Myocyte (in vitro differentiated cells): ENCODE measurements around the gene RBM23. TPM values are rescaled to one million over a fixed set of nuclear protein-coding genes. Genes with fewer than 3 reads are reported as not detected.
A peak's percentile ranks its signal among the peaks of the same experiment; 100 is the strongest.

Experiments used
- DNase-seq: peaks from one replicate; pipeline ENCODE4 v3.0.0-alpha.2; 2012; ENCODE audit warnings: low read depth
- total RNA-seq: library from RNA; depleted of rRNA; stranded (reverse); fragments of >200 nt; gene quantifications from 2 replicates; pipeline ENCODE4 v1.2.3, GENCODE V29; 2014

RBM23 gene
- total RNA-seq, 1 donor from 2014 or later = 74.9 TPM

DNA sequence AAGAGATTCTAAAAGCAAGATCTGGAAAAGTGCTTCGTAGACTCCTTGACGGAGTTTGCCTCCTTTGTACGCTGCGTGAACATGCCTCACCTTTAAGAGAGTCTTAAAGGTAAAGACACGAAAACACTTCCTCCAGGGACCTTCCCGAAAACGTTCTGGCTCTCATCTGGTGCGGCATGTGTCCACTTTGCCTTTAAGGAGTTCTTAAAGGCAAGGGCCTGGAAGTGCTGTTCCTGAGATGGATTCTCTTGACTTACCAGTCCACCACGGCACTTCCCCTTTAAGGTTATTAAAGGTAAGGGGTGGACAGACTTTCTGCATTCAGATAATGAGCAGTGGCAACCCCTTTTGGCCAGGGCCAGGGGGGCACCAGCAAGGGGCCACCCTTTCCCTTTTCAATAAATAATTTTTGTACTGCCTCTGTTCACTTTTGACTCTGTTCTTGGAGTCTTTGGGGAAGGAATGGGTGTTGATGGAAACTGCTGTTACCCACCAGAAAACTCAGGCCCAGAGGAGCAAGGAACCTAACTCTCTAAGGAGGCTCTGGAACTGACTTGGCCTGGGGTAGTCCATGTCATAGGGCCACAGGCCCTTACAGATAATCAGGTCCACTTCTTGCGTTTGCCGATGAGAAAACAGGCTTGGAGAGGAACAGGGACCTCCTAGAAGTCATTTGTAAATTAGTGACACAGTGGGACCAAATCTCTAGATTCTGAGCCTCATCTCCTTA is 31.5 kb downstream of the RBM23 start:
- DNase-seq = peak; percentile 83

DNA sequence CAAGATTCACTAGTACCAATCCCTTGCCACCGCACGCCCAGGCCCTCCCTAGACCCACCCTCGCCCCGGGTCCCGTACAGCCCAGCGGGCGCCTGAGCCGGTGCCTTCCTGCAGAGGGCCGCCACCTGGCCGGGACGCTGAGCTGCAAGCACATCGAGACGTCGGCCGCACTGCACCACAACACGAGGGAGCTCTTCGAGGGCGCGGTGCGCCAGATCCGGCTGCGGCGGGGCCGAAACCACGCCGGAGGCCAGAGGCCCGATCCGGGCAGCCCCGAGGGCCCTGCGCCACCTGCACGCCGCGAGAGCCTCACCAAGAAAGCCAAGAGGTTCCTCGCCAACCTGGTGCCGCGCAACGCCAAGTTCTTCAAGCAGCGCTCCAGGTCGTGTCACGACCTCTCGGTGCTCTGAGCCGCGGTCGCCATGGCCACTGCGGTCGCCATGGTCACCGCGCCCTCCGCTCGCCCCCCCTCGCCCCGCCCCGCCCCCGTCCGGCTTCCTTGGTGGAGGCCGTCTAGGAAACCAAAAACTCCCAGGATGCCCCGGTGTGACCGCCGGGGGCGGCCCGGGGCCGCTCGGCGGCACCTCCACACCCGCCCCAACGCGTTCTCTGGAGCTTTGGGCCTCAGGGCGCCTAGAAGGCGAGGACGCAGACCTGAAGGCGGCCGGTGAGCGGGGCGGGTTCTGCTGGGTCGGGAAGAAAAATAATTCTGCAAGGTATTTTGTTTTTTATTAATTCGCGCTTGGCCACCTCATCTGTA is 32.3 kb downstream of the RBM23 start:
- DNase-seq = peak; percentile 67

DNA sequence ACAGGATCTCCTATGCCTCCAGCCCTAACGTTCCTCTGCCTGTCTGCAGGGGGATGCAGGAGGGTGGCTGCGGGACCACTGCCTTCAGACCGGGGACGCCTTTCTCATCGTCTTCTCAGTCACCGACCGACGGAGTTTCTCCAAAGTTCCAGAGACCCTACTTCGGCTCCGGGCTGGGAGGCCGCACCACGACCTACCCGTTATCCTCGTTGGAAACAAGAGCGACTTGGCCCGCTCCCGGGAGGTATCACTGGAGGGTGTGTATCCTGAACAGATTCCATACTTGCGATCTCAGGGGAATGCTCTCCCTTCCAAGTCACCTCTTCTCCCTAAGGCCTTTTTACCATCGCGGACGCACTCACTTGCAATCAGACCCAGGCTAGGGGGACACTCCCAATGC is 33.0 kb downstream of the RBM23 start:
- DNase-seq = no peak

DNA sequence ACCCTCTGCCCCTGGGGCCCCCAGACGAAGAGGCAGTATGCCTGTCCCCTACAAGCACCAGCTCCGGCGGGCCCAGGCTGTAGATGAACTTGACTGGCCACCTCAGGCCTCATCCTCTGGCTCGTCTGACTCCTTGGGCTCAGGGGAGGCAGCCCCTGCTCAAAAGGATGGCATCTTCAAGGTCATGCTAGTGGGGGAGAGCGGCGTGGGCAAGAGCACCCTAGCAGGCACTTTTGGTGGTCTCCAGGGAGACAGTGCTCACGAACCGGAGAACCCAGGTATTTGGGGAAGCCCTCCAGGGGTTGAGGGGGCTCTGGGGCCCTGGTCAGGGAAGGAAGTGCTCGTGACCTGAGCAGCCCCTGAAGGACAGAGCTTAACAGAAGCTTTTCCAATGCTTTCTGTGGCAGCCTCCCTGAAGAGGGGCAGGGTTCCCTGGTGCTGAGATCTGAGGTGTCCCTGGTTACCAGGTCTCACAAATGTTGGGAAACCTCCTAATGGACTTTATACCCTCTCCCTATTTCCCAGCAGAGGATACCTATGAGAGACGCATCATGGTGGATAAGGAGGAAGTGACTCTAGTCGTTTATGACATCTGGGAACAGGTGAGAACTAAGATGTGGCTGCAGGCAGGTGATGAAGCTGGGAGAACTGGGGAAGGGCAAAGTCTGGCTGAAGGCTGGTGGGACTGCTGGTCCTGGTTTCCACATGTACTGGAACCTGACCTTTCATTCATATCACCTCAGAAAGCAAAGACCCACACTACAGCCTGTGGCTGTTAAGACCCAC is 34.0 kb downstream of the RBM23 start:
- DNase-seq = no peak

DNA sequence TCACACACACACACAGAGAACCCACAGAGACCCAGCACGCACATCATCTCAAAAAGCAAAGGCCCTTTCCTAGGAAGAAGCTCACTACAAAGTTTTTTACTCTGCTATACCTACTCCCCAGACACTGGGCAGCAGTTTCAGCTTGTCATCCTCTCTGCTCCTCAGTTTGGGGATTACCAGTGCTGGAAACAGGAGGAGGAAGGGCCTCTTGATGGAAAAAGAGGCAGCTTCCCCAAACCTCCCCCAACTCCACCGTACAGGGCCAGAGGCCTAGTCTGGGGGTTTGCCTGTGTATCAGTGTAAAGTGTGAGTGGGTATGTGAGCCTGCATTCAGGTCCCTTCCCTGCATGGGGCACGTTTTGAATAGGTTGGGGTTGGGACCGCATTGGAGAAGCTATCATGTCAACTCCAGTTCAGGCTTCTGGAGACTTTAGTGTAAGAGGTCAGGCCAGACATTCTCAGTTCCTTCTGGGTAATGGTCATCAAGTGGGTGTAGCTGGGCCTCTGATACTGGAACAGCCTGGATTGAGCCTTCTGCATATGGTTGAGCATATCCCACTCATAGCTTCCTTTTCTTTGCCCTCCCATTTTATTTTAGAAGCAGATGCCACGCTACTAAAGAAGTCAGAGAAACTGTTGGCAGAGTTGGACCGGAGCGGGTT is 34.7 kb downstream of the RBM23 start:
- no peak for DNase-seq

DNA sequence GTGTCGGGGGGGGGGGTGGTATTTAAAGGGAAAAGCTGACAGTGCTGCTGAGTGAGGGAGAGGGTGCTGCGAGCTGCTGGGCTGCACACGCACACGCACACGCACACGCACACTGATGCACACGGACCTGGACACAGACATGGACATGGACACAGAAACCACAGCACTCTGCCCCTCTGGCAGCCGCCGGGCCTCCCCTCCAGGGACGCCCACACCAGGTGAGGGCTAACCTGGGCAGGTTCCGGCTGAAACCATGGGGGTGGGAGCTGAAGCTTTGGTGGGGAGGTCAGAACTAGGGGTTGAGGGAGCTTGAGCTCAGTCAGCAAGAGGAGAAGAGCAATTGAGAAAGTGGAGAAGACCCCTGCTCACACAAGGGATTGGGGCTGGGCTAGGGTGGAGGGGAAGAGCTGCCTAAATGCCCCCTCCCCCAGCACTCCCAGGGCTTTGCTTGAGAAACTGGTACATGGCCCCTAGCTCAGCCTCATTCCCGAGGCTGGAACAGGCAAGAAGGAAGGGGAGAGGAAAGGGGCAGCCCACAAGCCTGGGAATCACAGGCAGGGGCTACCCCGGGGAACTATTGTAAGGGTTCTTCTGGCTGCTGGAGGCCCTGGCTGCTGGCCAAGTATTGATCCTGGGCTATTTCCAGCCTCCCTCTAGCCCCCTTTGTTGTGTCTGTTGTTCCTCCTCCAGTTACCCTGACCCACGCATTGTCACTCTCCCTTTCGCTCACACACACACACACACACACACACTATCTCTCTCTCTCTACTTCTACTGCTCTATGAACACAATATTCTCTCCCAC is 35.6 kb downstream of the RBM23 start, which contains the start of gene REM2:
REM2 (plus strand) TSS at position 50 of the 804 bp plus-strand sequence; CDS start at position 116, 66 bp downstream.
- DNase-seq = no peak

DNA sequence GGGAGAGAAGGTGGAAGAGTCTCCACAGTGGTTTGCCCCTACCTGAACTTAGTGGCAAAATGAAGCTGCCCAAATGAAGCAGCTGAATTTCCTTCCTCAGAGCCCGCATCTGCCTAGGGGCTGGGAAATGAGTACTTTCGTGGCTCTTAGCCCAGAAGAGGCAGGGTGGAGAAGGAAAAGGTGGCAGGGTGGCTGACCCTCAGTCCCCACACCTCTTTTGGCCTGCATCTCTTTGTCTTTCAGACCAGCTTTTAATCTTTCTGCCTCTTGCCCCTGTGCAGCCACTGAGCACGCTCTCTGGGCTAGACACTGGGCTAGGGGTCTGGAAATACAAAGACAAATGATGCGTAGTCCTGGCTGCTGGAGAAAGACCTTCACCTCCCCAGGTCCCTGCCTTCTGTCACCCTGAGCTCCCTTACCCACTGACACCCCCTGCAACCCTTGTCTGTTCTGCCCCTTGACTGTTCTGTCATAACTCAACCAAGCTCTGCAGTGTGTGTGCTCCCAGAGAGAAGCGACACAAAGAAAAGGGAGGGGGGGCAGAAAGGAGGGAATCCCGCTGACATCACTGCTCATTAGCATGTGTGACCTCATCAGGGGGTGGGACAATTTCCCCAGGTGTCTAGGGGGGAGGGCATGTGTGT is 36.3 kb downstream of the RBM23 start:
- DNase-seq = peak; percentile 25

DNA sequence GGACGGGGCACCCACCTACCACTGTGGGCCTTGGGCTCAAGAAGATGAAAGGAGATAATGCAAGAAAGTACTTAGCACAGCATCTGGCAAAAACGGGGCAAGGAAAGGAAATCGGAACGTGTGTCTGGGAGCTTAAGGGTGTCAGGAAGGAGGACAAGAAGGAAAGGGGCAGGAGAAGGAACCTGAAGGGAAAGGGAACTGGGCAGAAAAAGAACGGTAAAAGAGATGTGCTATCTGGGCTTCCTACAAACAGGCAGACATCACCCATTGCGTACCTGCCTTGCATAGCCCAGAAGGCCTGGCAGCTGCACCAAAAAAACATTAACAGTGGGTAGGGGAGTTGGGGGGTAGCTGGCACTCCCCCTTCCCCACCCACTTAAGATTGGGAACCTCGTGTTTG is 36.9 kb downstream of the RBM23 start:
- no peak for DNase-seq

DNA sequence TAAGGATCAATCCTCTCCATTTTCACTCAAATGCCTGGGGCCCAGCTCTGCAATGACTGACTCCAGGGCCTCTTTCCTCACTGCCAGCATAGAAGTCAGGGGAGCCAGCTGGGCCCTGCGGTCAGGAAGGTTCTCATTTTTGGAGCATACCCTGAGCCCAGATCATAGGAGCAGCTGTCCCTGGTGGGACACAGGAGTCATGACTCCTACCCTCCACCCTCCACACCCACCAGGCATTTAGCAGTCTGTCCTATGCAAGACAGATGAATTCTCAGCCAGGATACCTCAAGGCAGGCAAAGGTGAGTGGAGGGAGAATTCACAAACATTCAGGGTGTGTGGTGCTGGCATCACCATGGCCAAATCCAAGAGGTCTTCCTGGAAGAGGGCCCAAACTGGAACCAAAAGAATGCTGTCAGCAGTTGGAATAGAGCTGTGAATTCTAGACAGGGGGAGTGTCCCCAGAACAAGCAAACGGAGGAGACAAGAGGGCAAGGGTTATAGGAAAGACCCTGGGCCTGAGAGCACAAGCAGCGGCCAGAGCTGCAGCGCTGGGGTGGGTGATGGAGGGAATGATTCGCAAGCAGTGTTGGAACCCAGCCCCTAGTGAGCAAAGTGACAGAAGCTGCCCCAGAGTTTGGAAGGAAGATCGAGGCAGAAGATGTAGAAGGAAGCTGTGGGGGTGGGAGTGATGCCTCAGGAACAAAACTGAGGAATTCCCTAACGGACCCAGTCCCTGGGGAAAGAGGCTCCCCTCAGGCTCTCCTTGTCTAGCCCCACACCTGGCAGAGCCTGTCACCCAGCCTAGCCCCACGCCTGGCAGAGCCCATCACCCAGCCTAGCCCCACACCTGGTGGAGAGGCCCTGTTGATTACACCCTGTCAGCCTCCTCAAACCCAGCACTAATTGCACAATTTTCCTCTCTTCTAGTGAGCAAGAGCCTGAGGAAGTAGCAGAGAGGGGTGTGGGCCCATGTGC is 40.4 kb downstream of the RBM23 start:
- peak; percentile 83 for DNase-seq

DNA sequence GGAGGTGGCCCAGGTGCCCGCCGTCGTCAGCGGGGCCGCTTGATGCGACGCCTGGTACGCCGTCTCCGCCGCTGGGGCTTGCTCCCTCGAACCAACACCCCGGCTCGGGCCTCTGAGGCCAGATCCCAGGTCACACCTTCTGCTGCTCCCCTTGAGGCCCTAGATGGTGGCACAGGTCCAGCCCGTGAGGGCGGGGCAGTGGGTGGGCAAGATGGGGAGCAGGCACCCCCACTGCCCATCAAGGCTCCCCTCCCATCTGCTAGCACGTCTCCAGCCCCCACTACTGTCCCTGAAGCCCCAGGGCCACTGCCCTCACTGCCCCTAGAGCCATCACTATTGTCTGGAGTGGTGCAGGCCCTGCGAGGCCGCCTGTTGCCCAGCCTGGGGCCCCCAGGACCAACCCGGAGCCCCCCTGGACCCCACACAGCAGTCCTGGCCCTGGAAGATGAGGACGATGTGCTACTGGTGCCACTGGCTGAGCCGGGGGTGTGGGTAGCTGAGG is 41.9 kb downstream of the RBM23 start:
- DNase-seq = no peak

DNA sequence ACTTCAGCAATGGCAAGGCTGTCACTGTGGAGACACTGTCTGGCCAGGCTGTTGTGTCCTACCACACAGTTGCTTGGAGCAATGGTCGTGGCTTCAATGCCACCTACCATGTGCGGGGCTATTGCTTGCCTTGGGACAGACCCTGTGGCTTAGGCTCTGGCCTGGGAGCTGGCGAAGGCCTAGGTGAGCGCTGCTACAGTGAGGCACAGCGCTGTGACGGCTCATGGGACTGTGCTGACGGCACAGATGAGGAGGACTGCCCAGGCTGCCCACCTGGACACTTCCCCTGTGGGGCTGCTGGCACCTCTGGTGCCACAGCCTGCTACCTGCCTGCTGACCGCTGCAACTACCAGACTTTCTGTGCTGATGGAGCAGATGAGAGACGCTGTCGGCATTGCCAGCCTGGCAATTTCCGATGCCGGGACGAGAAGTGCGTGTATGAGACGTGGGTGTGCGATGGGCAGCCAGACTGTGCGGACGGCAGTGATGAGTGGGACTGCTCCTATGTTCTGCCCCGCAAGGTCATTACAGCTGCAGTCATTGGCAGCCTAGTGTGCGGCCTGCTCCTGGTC is 43.1 kb downstream of the RBM23 start:
- DNase-seq = no peak

DNA sequence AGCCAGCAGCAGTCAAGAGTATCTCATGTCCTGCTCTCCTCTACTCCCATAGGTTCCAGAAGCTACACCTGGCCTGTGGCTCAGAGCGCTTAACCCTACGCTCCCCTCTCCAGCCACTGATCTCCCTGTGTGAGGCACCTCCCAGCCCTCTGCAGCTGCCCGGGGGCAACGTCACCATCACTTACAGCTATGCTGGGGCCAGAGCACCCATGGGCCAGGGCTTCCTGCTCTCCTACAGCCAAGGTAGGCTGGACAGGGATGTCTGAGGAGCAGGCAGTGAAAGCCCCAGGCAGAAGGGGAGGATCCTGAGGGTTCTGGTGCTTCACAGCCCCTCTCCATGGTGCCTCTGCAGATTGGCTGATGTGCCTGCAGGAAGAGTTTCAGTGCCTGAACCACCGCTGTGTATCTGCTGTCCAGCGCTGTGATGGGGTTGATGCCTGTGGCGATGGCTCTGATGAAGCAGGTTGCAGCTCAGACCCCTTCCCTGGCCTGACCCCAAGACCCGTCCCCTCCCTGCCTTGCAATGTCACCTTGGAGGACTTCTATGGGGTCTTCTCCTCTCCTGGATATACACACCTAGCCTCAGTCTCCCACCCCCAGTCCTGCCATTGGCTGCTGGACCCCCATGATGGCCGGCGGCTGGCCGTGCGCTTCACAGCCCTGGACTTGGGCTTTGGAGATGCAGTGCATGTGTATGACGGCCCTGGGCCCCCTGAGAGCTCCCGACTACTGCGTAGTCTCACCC is 43.8 kb downstream of the RBM23 start:
- no peak for DNase-seq

DNA sequence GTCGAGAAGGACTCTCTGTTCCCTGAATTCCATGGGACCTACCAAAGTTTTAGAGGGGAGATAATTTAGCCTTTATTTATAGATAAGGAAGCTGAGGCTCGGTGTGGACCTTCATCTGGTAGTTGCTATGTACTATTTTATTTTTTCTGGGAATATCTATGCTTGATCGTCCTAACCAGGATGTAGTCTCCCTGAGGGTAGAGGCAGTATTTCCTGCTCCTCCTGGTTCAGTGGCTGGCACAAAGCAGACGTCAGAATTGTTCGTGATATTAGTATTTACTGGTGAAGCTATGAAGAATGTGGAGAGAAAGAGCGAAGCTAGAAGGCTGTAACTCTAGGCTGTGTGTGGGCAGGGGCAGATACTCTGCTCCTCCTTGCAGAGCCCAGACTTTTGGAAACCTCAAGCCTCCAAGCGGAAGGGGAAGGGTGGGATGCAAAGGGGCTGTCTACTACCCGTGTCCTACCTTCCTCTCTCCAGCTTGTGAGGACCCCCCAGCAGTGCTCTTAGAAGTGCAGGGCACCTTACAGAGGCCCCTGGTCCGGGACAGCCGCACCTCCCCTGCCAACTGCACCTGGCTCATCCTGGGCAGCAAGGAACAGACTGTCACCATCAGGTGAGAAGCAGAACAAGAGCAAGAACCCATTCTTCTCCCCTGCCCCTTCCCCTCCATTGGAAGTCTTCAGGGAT is 46.0 kb downstream of the RBM23 start:
- DNase-seq = no peak

DNA sequence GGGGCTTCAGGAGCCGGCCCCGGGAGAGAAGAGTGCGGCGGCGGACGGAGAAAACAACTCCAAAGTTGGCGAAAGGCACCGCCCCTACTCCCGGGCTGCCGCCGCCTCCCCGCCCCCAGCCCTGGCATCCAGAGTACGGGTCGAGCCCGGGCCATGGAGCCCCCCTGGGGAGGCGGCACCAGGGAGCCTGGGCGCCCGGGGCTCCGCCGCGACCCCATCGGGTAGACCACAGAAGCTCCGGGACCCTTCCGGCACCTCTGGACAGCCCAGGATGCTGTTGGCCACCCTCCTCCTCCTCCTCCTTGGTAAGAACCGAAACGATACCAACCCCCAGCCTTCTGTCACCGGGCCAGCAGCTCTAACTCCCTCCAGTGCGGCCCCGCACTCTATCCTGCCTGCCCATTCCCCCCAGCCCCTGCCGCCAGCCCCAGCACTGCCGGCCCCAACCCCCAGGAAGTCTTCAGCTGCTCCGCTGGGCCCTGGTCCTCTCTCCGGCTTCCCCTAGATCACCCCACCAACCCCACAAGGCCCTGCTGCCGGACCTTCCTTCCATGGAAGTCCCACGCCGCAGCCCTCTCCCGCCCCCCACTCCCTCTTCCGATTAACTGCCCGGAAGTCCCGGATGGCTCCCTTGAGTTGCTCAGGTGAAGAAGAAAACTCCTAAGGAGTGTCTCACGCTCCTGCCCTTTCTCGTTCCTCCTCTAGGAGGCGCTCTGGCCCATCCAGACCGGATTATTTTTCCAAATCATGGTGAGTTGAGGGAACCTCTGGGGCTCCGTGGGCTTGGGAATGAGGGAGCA is 46.7 kb downstream of the RBM23 start:
- DNase-seq = peak; percentile 94

DNA sequence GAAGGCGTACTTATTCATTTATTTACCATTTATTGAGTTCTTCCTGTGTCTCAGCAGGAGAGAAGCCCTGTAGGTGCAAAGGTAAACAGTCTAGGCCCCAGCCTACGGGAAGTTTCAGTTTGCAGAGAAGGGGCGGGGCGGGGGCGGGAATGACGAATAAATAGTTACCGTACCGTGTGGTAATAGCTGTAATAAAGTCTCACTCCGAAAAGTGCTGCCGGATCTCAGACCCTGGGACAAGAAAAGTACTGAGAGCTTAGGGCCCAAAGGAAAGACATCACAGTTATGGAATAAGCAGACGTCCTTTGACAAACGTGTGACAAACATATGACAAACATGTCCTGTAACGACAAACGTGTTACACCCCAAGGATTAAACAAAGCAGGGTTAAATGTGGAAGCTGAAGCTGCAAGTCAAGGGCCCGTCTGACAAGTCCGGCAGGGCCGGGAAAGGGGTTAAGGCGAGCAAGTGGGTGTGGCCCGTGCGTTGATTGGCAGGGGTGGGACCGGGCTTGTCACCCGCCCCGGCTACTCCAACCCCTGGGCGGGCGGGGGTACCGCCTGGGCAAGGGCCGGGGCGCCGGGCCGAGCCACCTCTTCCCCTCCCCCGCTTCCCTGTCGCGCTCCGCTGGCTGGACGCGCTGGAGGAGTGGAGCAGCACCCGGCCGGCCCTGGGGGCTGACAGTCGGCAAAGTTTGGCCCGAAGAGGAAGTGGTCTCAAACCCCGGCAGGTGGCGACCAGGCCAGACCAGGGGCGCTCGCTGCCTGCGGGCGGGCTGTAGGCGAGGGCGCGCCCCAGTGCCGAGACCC is 47.5 kb downstream of the RBM23 start, which contains the start of gene LRP10:
LRP10 (plus strand) TSS at position 517 of the 809 bp plus-strand sequence. CDS start 564 bp downstream, outside the sequence.
- DNase-seq = peak; percentile 96
